ENCODE measurements around the gene ABCA9. TPM values are rescaled to one million over a fixed set of nuclear protein-coding genes. Genes with fewer than 3 reads are reported as not detected.
"Not testable (repeated sequence)": the region's sequence is repeated elsewhere in the genome, so short reads cannot be mapped to it uniquely, and the experiment has no call there.

Gene ABCA9
- total and polyA plus RNA-seq, 2 of the 13 experiments (the other 11 are each of a cell fraction or from before 2014, with no cell fraction given), result 0.04 TPM; not detected in 1

DNA sequence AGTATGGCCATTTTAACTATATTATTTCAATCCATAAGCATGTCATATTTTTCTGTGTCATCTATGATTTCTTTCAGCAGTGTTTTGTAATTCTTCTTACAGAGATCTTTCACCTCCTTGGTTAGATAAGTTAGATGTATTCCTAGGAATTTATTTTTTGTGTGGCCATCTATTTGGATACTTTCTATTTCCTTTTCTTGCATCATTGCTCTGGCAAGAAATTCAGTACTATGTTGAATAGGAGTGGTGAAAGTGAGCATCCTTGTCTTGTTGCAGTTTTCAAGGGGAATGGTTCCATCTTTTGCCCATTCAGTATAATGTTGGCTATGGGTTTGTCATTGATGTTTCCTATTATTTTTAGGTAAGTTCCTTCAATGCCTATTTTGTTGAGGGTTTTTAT is 15.1 kb upstream of the ABCA9 start:
- Histone ChIP-seq H3K4me1 (ENCODE audit: insufficient read depth, low read length) (peaks cover 42% of the 10 kb centered on the region), H3K9me3 (ENCODE audit: low read length) (peaks cover 9% of the 10 kb centered on the region; the same call in 1 of the 2 replicates), H3K27ac (ENCODE audit: extremely low read length, insufficient read depth, low read length) (no peak overlapping the region), H3K4me2 (ENCODE audit: low read depth, low read length) (no peak overlapping the region), H2AFZ (ENCODE audit: low read length) (no peak overlapping the region), H3K27me3 (ENCODE audit: control insufficient read depth in 1 of 2, insufficient read depth in 2 of 2, low read length in 2 of 2) (no peaks in the 10 kb centered on the region), H3K4me3 (replicated peaks in 1 of 3; ENCODE audit: insufficient read depth in 1 of 3, low read depth in 2 of 3, low read length in 3 of 3) (no peak overlapping the region), H4K20me1 (ENCODE audit: insufficient read depth, low read length) (no peaks in the 10 kb centered on the region), H3K79me2 (ENCODE audit: insufficient read depth, low read length) (no peaks in the 10 kb centered on the region), H3K9ac (ENCODE audit: insufficient read depth, low read depth, low read length) (no peak overlapping the region), H3K36me3 (replicated peaks in 1 of 2; ENCODE audit: control insufficient read depth in 1 of 2, insufficient read depth in 2 of 2, low read length in 2 of 2) (no peaks in the 10 kb centered on the region)
- DNase-seq (ENCODE audit: low spot score), result no peak
- BruUV-seq (replicated peaks), result no TSS peak
- in situ Hi-C loops (cut with HindIII; ENCODE audit: extremely low pct_ligation_motif_present, low pct_unique_long_range_greater_than_20kb) (no loop called here), intact Hi-C loops (cut with micrococcal nuclease; ENCODE audit: unreplicated experiment) (no loop called here)
- ATAC-seq, result no peak
- no peak for TF ChIP-seq ZNF362 (CRISPR knock-in tag; IDR thresholded peaks at IDR 0.05; ENCODE audit: borderline replicate concordance)
- POLR2A ChIA-PET, result no interaction called here
- CTCF ChIA-PET (ENCODE audit: low intra/inter-chr PET ratio, low total read pairs), result no interaction called here
- no peak for FAIRE-seq

DNA sequence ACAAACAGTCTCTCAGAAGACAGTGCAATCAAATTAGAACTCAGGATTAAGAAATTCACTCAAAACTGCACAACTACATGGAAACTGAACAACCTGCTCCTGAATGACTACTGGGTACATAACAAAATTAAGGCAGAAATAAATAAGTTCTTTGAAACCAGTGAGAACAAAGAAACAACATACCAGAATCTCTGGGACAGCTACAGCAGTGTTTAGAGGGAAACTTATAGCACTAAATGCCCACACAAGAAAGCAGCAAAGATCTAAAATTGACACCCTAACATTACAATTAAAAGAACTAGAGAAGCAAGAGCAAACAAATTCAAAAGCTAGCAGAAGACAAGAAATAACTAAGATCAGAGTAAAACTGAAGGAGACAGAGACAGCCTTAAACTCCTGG is 12.7 kb upstream of the ABCA9 start:
- H2AFZ ChIP-seq (ENCODE audit: low read length); H3K27ac ChIP-seq (ENCODE audit: extremely low read length, insufficient read depth, low read length); H3K36me3 ChIP-seq (replicated peaks in 1 of 2; ENCODE audit: control insufficient read depth in 1 of 2, insufficient read depth in 2 of 2, low read length in 2 of 2); ATAC-seq; DNase-seq (ENCODE audit: low spot score); CTCF ChIA-PET (ENCODE audit: low intra/inter-chr PET ratio, low total read pairs); H3K79me2 ChIP-seq (ENCODE audit: insufficient read depth, low read length); H3K27me3 ChIP-seq (ENCODE audit: control insufficient read depth in 1 of 2, insufficient read depth in 2 of 2, low read length in 2 of 2); FAIRE-seq; H3K9ac ChIP-seq (ENCODE audit: insufficient read depth, low read depth, low read length); H3K4me3 ChIP-seq (replicated peaks in 1 of 3; ENCODE audit: insufficient read depth in 1 of 3, low read depth in 2 of 3, low read length in 3 of 3); BruUV-seq (replicated peaks); POLR2A ChIA-PET; H4K20me1 ChIP-seq (ENCODE audit: insufficient read depth, low read length); H3K9me3 ChIP-seq (ENCODE audit: low read length): not testable (repeated sequence)
- in situ Hi-C loops (cut with HindIII; ENCODE audit: extremely low pct_ligation_motif_present, low pct_unique_long_range_greater_than_20kb), result loop anchor here (25.0 kb wide), 1 partner anchor 286 kb away; no protein-coding TSS in a partner anchor
- H3K4me1 ChIP-seq (ENCODE audit: insufficient read depth, low read length), result peaks cover 51% of the 10 kb centered on the region
- TF ChIP-seq, protein P1, sequence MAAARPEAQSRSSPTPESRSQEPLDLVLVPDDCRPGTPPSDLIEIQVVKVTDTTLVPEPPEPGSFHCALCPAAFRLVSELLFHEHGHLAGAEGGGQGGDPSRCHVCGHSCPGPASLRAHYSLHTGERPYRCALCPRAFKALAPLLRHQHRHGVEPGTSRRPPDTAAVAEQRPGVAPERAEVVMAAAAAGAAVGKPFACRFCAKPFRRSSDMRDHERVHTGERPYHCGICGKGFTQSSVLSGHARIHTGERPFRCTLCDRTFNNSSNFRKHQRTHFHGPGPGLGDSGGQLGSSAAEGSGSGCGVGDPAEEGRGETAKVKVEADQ (CRISPR knock-in tag; IDR thresholded peaks at IDR 0.05; ENCODE audit: borderline replicate concordance), result 0 out of 2 replicates have a peak, but pooled peaks have one; percentile 35
- TF ChIP-seq ZFP90 (CRISPR knock-in tag; IDR thresholded peaks at IDR 0.05; ENCODE audit: borderline replicate concordance) (peak; percentile 99), ZNF670 (CRISPR knock-in tag; IDR thresholded peaks at IDR 0.05; ENCODE audit: borderline replicate concordance) (0 out of 2 replicates have a peak, but pooled peaks have one; percentile 66), ZFP82 (CRISPR knock-in tag; IDR thresholded peaks at IDR 0.05; ENCODE audit: borderline replicate concordance) (0 out of 2 replicates have a peak, but pooled peaks have one; percentile 66)
- intact Hi-C loops (cut with micrococcal nuclease; ENCODE audit: unreplicated experiment), result loop anchor here (5.0 kb wide), 1 partner anchor 301 kb away; no protein-coding TSS in a partner anchor
- 0 out of 2 replicates have a peak overlapping the region, but pooled peaks have one; percentile 9 for H3K4me2 ChIP-seq (ENCODE audit: low read depth, low read length)
